H1 (cell line): ENCODE data around the gene OR6V1. TPM values are rescaled to one million over a fixed set of nuclear protein-coding genes. Genes with fewer than 3 reads are reported as not detected.
"Not testable (repeated sequence)": the region's sequence is repeated elsewhere in the genome, so short reads cannot be mapped to it uniquely, and the experiment has no call there.

ENCODE experiments used
- CTCF ChIA-PET: fragments of 300-600 bp; sonication (Branson Sonifier 250); formaldehyde crosslinking; loops from one replicate; lab custom pipeline; 2021; ENCODE audit not compliant: partially characterized antibody; lab: Charles Lee
- POLR2A ChIA-PET: fragments of 300-600 bp; sonication (Branson Sonifier 250); formaldehyde crosslinking; loops from one replicate; lab custom pipeline; 2021; ENCODE audit warnings: inconsistent platforms; ENCODE audit not compliant: partially characterized antibody; lab: Charles Lee
- DNase-seq, 2 experiments: peaks; one replicate each; pipeline versions ENCODE4 v3.0.0 to v3.0.0-alpha.2; 2010 to 2022; ENCODE audit warnings: low spot score in 2 of 2, low read depth in 1 of 2, mixed read lengths in 1 of 2
- FAIRE-seq: peaks from 2 replicates; lab custom pipeline; 2011; peaks lifted over from hg19 to GRCh38; lab: Jason Lieb, UNC
- H2AFZ ChIP-seq: 2 replicates; pipeline ENCODE4 v1.8.1; 2012; ENCODE audit warnings: low read length, inconsistent platforms
- H2AK5ac ChIP-seq: 2 replicates; pipeline ENCODE4 v1.6.1; 2013; ENCODE audit warnings: low read depth, low read length
- H2BK120ac ChIP-seq: replicated peaks from 2 replicates; pipeline ENCODE3; 2013; ENCODE audit warnings: low read depth, low read length, inconsistent platforms
- H2BK12ac ChIP-seq: 2 replicates; pipeline ENCODE4 v1.6.1; 2013; ENCODE audit warnings: low read depth, low read length
- H2BK15ac ChIP-seq: 2 replicates; pipeline ENCODE4 v1.6.1; 2013; ENCODE audit warnings: low read length
- H2BK20ac ChIP-seq: 2 replicates; pipeline ENCODE4 v1.6.1; 2013; ENCODE audit warnings: low read length
- H2BK5ac ChIP-seq: 2 replicates; pipeline ENCODE4 v1.6.1; 2013; ENCODE audit warnings: low read depth, low read length
- H3K14ac ChIP-seq: 2 replicates; pipeline ENCODE4 v1.6.1; 2013; ENCODE audit warnings: inconsistent platforms; ENCODE audit not compliant: insufficient read length
- H3K18ac ChIP-seq: 2 replicates; pipeline ENCODE4 v1.6.1; 2013; ENCODE audit warnings: low read length; ENCODE audit errors: extremely low read depth
- H3K23ac ChIP-seq: 2 replicates; pipeline ENCODE4 v1.6.1; 2013; ENCODE audit warnings: inconsistent platforms; ENCODE audit not compliant: insufficient read length
- H3K23me2 ChIP-seq: 2 replicates; pipeline ENCODE4 v1.6.1; 2013; ENCODE audit warnings: low read depth, low read length
- H3K27ac ChIP-seq: 2 replicates; pipeline ENCODE4 v1.6.1; 2011; ENCODE audit warnings: low read depth, low read length, inconsistent platforms
- H3K27me3 ChIP-seq, 4 experiments: replicated peaks in 1 of 4; 1 replicate in 1 of 4; 2 replicates in 3 of 4; pipeline versions ENCODE4 v1.6.1 to v1.8.1; 2011 to 2013; ENCODE audit warnings: low read length in 3 of 4, mild to moderate bottlenecking in 3 of 4, inconsistent platforms in 2 of 4, mixed read lengths in 2 of 4, moderate library complexity in 1 of 4; ENCODE audit not compliant: control insufficient read depth in 3 of 4, insufficient read depth in 3 of 4; ENCODE audit errors: extremely low read depth in 1 of 4
- H3K36me3 ChIP-seq, 4 experiments: 2 replicates each; pipeline versions ENCODE4 v1.6.1 to v1.8.1; 2011 to 2013; ENCODE audit warnings: mild to moderate bottlenecking in 4 of 4, low read length in 3 of 4, moderate library complexity in 2 of 4, control low read depth in 1 of 4, inconsistent platforms in 1 of 4; ENCODE audit not compliant: insufficient read depth in 4 of 4, control insufficient read depth in 2 of 4
- H3K4ac ChIP-seq: replicated peaks from 2 replicates; pipeline ENCODE3; 2013; ENCODE audit warnings: low read length, low read depth, mixed read lengths, inconsistent platforms; ENCODE audit not compliant: insufficient read length
- H3K4me1 ChIP-seq, 4 experiments: replicated peaks in 1 of 4; 1 replicate in 1 of 4; 2 replicates in 3 of 4; pipeline versions ENCODE4 v1.6.1 to v1.8.1; 2011 to 2013; ENCODE audit warnings: low read length in 3 of 4, inconsistent platforms in 2 of 4, mixed read lengths in 1 of 4; ENCODE audit not compliant: insufficient read depth in 4 of 4, control insufficient read depth in 3 of 4
- H3K4me2 ChIP-seq, 2 experiments: 2 replicates each; pipeline versions ENCODE4 v1.6.1 to v1.8.1; 2011 to 2013; ENCODE audit warnings: low read depth in 2 of 2, low read length in 2 of 2, control low read depth in 1 of 2, inconsistent platforms in 1 of 2, mild to moderate bottlenecking in 1 of 2; ENCODE audit not compliant: insufficient read depth in 1 of 2
- H3K4me3 ChIP-seq, 4 experiments: fragments of 200-600, 300-600 bp in 1 of 4; sonication (generic), shearing (Covaris generic), sonication (Bioruptor Twin) in 1 of 4; 2 replicates each; pipeline versions ENCODE4 v1.5.1 to v1.8.1; 2011 to 2016; ENCODE audit warnings: low read length in 4 of 4, low read depth in 3 of 4, control low read depth in 2 of 4, inconsistent platforms in 2 of 4, mild to moderate bottlenecking in 2 of 4, mixed read lengths in 1 of 4, moderate library complexity in 1 of 4; ENCODE audit not compliant: insufficient read depth in 2 of 4; ENCODE audit errors: extremely low read depth in 1 of 4
- H3K56ac ChIP-seq: replicated peaks from 2 replicates; pipeline ENCODE3; 2013; ENCODE audit warnings: low read depth, mild to moderate bottlenecking, mixed read lengths, low read length, inconsistent platforms; ENCODE audit not compliant: insufficient read length
- H3K79me1 ChIP-seq: 2 replicates; pipeline ENCODE4 v1.6.1; 2013; ENCODE audit warnings: low read depth, low read length, control low read depth
- H3K79me2 ChIP-seq, 2 experiments: 2 replicates each; pipeline versions ENCODE4 v1.6.1 to v1.8.1; 2012 to 2013; ENCODE audit warnings: low read length in 2 of 2, mild to moderate bottlenecking in 2 of 2, inconsistent platforms in 1 of 2; ENCODE audit not compliant: insufficient read depth in 2 of 2, control insufficient read depth in 1 of 2
- H3K9ac ChIP-seq, 4 experiments: replicated peaks in 1 of 4; 1 replicate in 1 of 4; 2 replicates in 3 of 4; pipeline versions ENCODE4 v1.6.1 to v1.8.1; 2011 to 2013; ENCODE audit warnings: low read depth in 3 of 4, low read length in 3 of 4, control low read depth in 2 of 4, mild to moderate bottlenecking in 2 of 4, moderate library complexity in 2 of 4, inconsistent platforms in 1 of 4; ENCODE audit errors: extremely low read depth in 1 of 4
- H3K9me3 ChIP-seq, 2 experiments: 2 replicates each; pipeline versions ENCODE4 v1.6.1 to v1.8.1; 2012 to 2013; ENCODE audit warnings: mild to moderate bottlenecking in 2 of 2, moderate library complexity in 2 of 2, control low read depth in 1 of 2, inconsistent platforms in 1 of 2, low read depth in 1 of 2, low read length in 1 of 2, mixed read lengths in 1 of 2; ENCODE audit not compliant: insufficient read depth in 2 of 2
- H4K20me1 ChIP-seq, 2 experiments: replicated peaks in 1 of 2; 2 replicates each; pipeline versions ENCODE3 to v1.8.1; 2011 to 2013; ENCODE audit warnings: inconsistent platforms in 2 of 2, low read length in 2 of 2, mild to moderate bottlenecking in 1 of 2; ENCODE audit not compliant: insufficient read depth in 2 of 2, control insufficient read depth in 1 of 2
- H4K5ac ChIP-seq: 2 replicates; pipeline ENCODE4 v1.6.1; 2013; ENCODE audit warnings: low read length, low read depth, mixed read lengths, inconsistent platforms; ENCODE audit not compliant: insufficient read length
- H4K8ac ChIP-seq: 2 replicates; pipeline ENCODE4 v1.8.0; 2013; ENCODE audit warnings: mild to moderate bottlenecking, moderate library complexity, low read length, inconsistent platforms; ENCODE audit not compliant: insufficient read depth; ENCODE audit errors: extremely low read depth
- H4K91ac ChIP-seq: replicated peaks from 2 replicates; pipeline ENCODE3; 2013; ENCODE audit warnings: low read length, mixed read lengths, inconsistent platforms; ENCODE audit not compliant: insufficient read length
- WGBS, 2 experiments: shearing (Covaris generic) in 1 of 2; methylation state at CpG; one replicate each; pipeline versions ENCODE4 v1.1.6 to v1.1.7; 2013 to 2015; ENCODE audit warnings: low lambda C conversion rate in 2 of 2, mixed read lengths in 2 of 2, inconsistent platforms in 1 of 2, low coverage in 1 of 2, missing lambda C conversion rate in 1 of 2; ENCODE audit not compliant: insufficient replicate concordance in 2 of 2, insufficient coverage in 1 of 2, insufficient read length in 1 of 2; ENCODE audit errors: extremely low coverage in 1 of 2, missing lambda C conversion rate in 1 of 2; 5-methylcytosine and 5-hydroxymethylcytosine counted together
- polyA plus RNA-seq, 7 experiments: library from polyadenylated mRNA; depleted of rRNA in 3 of 7; stranded (reverse) in 5 of 7; unstranded in 2 of 7; fragments of >200 nt in 5 of 7; fragments of 200-250 nt in 2 of 7; gene quantifications; 1 replicate in 5 of 7; 2 replicates in 1 of 7; 4 replicates in 1 of 7; pipeline versions ENCODE4 v1.2.1 to v1.2.3, GENCODE V29; 2011 to 2013; ENCODE audit warnings: missing spikeins in 2 of 7, mixed read lengths in 2 of 7
- total RNA-seq: library from RNA; stranded (reverse); fragmentation: NEBNext Ultra II Directional; extraction: Animal tissue kit (Norgen Biotek cat#: 25700); gene quantifications from 2 replicates; pipeline ENCODE4 v1.2.1, GENCODE V29; 2021

Gene OR6V1
- total and polyA plus RNA-seq, 2 of the 8 experiments (the other 6 are each of a cell fraction or from before 2014, with no cell fraction given), result not detected

DNA sequence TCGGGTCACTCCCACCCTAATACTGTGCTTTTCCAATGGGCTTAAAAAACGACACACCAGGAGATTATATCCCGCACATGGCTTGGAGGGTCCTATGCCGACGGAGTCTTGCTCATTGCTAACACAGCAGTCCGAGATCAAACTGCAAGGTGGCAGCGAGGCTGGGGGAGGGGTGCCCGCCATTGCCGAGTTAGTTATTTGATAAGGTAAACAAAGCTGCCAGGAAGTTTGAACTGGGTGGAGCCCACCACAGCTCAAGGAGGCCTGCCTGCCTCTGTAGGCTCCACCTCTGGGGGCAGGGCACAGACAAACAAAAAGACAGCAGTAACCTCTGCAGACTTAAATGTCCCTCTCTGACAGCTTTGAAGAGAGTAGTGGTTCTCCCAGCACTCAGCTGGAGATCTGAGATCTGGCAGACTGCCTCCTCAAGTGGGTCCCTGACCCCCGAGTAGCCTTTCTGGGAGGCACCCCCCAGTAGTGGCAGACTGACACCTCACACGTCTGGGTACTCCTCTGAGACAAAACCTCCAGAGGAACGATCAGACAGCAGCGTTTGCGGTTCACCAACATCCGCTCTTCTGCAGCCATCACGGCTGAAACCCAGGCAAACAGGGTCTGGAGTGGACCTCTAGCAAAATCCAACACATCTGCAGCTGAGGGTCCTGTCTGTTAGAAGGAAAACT lies 36.5 kb downstream of the OR6V1 start:
- H4K20me1 ChIP-seq, H3K27me3 ChIP-seq, H3K36me3 ChIP-seq, H2BK120ac ChIP-seq, H3K4me2 ChIP-seq, H3K79me2 ChIP-seq, H3K18ac ChIP-seq, H3K56ac ChIP-seq, H3K27ac ChIP-seq, H4K5ac ChIP-seq, H3K4me1 ChIP-seq, H3K23ac ChIP-seq, H4K8ac ChIP-seq, H2BK12ac ChIP-seq, CTCF ChIA-PET, H3K14ac ChIP-seq, DNase-seq, POLR2A ChIA-PET, H3K4ac ChIP-seq, H2BK15ac ChIP-seq, H2BK20ac ChIP-seq, H3K23me2 ChIP-seq, H2BK5ac ChIP-seq, H2AFZ ChIP-seq, H3K79me1 ChIP-seq, H4K91ac ChIP-seq, H3K4me3 ChIP-seq, H2AK5ac ChIP-seq, FAIRE-seq, H3K9ac ChIP-seq: not testable (repeated sequence)
- 86% methylated on average over 16 of the region's 16 CpGs; no CpG with 5 or more reads in 1 of the 2 experiments for WGBS, 2 experiments
- H3K9me3 ChIP-seq, result peaks cover 0 to 10% of the 10 kb centered on the region in 2 experiments; a peak in 3 of 4 replicates
